ENCODE results near the gene VPS13D. TPM values are rescaled to one million over a fixed set of nuclear protein-coding genes. Genes with fewer than 3 reads are reported as not detected.

Gene VPS13D
- total RNA-seq, 1 donor from 2014 or later, result 77.8 TPM

- Mint-ChIP-seq H3K27ac (peak overlapping the region; percentile 99), H3K4me1 (peaks cover 74% of the 10 kb centered on the region), H3K4me3 (no peak overlapping the region), H3K36me3 (peaks cover 8% of the 10 kb centered on the region), H3K9me3 (no peaks in the 10 kb centered on the region), H3K27me3 (ENCODE audit: low read depth) (no peaks in the 10 kb centered on the region)
- TF ChIP-seq CTCF (IDR thresholded peaks at IDR 0.05; ENCODE audit: unreplicated experiment), result no peak
- no peak for DNase-seq (ENCODE audit: low spot score in 2 of 2, unreplicated experiment in 2 of 2)
These were observed 203.1 kb downstream of the VPS13D start for GRCh38 chr1:12432897-12433296.

DNA sequence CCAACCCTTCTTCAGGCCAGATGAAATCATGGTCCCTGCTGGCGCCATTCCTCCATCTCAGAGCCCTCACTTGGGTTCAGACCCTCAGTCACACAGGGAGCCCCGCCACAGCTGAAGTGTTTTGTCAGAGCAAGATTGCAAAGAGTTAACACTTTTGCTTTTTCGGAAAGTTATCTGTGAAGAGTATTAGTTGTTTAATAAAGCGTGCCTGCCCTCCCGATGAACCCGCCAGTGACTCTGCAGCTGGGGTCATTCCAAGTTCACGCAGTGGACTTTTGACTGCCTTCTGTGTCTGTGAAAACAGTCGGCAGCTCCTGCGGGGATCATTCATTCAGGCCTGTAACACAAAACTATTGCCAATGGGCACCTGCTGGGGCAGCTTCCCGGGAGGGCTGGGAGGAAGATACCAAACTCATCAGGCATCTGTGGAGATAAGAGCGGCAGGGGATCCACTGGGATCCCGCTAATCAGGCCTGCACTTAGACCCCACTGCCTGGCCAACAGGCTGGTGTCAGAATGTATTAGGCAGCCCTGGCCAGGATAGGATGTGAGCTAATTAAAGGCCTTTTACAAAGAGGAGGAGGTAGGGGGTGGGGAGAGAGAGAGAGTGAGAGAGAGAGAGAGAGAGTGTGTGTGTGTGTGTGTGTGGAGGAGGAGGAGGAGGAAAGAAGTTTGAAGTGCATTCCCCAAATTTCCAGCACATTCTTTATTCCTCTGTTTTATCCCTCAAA is 203.7 kb downstream of the VPS13D start:
- peaks cover 69% of the 10 kb centered on the region for H3K4me1 Mint-ChIP-seq
- H3K4me3 Mint-ChIP-seq, result peak overlapping the region; percentile 48
- H3K9me3 Mint-ChIP-seq, result peaks cover 3% of the 10 kb centered on the region
- H3K36me3 Mint-ChIP-seq, result peaks cover 14% of the 10 kb centered on the region
- no peak for TF ChIP-seq CTCF (IDR thresholded peaks at IDR 0.05; ENCODE audit: unreplicated experiment)
- H3K27ac Mint-ChIP-seq, result peak overlapping the region; percentile 99
- H3K27me3 Mint-ChIP-seq (ENCODE audit: low read depth), result no peaks in the 10 kb centered on the region
- peak; percentile 40 to 60 for DNase-seq (ENCODE audit: low spot score in 2 of 2, unreplicated experiment in 2 of 2)

DNA sequence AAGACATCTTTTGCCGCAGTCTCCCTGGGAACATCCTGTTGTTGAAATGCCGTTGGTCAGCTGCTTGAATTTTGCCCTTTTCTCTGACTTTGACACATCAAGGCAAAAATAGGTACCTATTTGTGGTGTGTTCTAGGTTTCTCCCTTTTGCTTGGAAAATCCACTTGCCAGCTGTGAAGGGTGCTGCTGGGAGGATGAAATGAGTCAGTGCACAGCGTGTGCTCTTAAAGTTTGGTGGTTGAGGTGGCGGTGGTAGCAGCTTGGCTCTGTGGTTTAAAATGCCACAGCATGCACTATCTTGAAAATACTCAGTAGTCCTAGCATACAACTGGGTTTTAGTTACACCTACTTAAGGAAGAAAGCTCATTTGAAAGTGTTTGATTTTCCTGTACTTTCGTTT is 204.3 kb downstream of the VPS13D start:
- Mint-ChIP-seq H3K4me3 (no peak overlapping the region), H3K36me3 (peaks cover 21% of the 10 kb centered on the region), H3K27me3 (ENCODE audit: low read depth) (no peaks in the 10 kb centered on the region), H3K9me3 (peaks cover 10% of the 10 kb centered on the region), H3K4me1 (peaks cover 69% of the 10 kb centered on the region), H3K27ac (peak overlapping the region; percentile 99)
- DNase-seq (ENCODE audit: low spot score in 2 of 2, unreplicated experiment in 2 of 2), result no peak
- TF ChIP-seq CTCF (IDR thresholded peaks at IDR 0.05; ENCODE audit: unreplicated experiment), result no peak

DNA sequence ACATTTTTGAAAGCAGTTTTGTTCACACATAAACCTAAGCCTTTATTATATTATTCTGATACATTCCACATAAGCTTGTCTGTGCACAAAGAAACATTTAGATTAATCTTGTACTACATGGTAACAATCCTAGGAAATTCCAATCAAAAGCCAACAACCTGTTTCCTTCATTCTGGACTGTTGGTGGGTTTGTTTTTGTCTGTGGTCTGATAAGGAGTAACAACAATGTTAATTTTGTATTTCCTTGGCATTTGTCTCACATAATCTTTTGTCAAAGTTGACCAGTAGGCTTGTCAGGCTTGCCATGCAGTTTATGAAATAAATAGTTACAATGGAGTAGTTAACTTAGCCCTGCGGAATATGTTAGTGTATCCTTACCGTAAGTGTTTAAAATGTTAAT is 204.9 kb downstream of the VPS13D start:
- Mint-ChIP-seq H3K4me1 (peaks cover 70% of the 10 kb centered on the region), H3K27ac (peak overlapping the region; percentile 99), H3K27me3 (ENCODE audit: low read depth) (no peaks in the 10 kb centered on the region), H3K4me3 (no peak overlapping the region), H3K9me3 (peaks cover 11% of the 10 kb centered on the region), H3K36me3 (peaks cover 25% of the 10 kb centered on the region)
- no peak for DNase-seq (ENCODE audit: low spot score in 2 of 2, unreplicated experiment in 2 of 2)
- TF ChIP-seq CTCF (IDR thresholded peaks at IDR 0.05; ENCODE audit: unreplicated experiment), result no peak

DNA sequence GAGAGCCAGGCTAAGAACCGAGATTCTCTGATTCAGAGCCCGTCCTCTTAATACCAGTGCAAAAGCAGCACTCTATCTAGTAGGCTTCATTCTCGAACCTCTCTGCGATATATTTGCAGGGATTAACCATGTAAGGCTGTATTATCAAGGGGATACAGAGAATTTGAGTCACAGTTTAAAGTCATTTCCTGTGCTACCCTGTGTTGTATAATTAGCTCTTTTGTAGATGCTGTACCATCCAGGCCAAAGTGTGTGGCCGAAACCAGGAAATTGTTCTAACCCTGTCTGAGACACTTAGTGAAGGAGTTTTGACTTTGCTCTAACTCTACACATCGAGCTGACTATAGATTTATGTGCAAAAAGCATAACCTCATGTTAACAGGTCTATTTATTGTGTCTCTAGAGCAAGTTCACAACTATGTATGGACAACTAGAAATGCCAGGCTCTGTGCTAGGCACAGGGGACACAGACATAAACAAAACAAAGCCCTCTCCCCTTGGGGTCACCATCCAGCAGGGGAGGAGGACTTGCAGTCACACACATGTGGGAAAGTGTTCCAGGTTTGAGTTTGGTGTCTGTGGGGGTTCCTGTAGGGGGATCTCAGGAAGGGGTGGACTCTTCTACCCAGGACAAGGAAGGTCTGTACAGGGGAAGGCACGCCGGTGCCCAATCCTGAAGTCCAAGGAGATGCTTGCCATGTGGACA is 206.0 kb downstream of the VPS13D start:
- H3K27ac Mint-ChIP-seq, result peak overlapping the region; percentile 99
- H3K36me3 Mint-ChIP-seq, result peaks cover 29% of the 10 kb centered on the region
- TF ChIP-seq CTCF (IDR thresholded peaks at IDR 0.05; ENCODE audit: unreplicated experiment), result no peak
- DNase-seq (ENCODE audit: low spot score in 2 of 2, unreplicated experiment in 2 of 2), result no peak
- no peak overlapping the region for H3K4me3 Mint-ChIP-seq
- no peaks in the 10 kb centered on the region for H3K27me3 Mint-ChIP-seq (ENCODE audit: low read depth)
- peaks cover 71% of the 10 kb centered on the region for H3K4me1 Mint-ChIP-seq
- peaks cover 11% of the 10 kb centered on the region for H3K9me3 Mint-ChIP-seq

Measured in mesothelial cell of epicardium (in vitro differentiated cells).